Heart left ventricle (tissue), 16 donors: Measurements from ENCODE around the gene GATM. TPM values are rescaled to one million over a fixed set of nuclear protein-coding genes. Genes with fewer than 3 reads are reported as not detected.

Source experiments
- ATAC-seq, 4 donors: fragments of 200-7000 bp; cut with Tn5 transposase; one replicate each; pipeline ENCODE4 v1.9.1; 2020 to 2022; ENCODE audit warnings: moderate library complexity in 4 of 4, mild to moderate bottlenecking in 3 of 4, moderate number of reproducible peaks in 1 of 4
- DNase-seq, 5 donors: peaks; one replicate each; pipeline ENCODE4 v3.0.0-alpha.2; 2020
- H3K27ac ChIP-seq, 12 donors: fragments of 200-600 bp; sonication (generic) in 4 of 12; one replicate each; pipeline versions ENCODE4 v1.5.0 to v1.8.0; 2016 to 2022; ENCODE audit warnings: mild to moderate bottlenecking in 2 of 12
- H3K27me3 ChIP-seq, 9 donors: fragments of 200-600 bp; sonication (generic) in 2 of 9; one replicate each; pipeline versions ENCODE4 v1.5.1 to v1.8.0; 2016 to 2022; ENCODE audit warnings: mild to moderate bottlenecking in 3 of 9
- H3K36me3 ChIP-seq, 9 donors: fragments of 200-600 bp; sonication (generic) in 2 of 9; one replicate each; pipeline versions ENCODE4 v1.5.0 to v1.8.0; 2018 to 2022; ENCODE audit warnings: mild to moderate bottlenecking in 2 of 9
- H3K4me1 ChIP-seq, 12 donors: fragments of 200-600 bp; sonication (generic) in 4 of 12; one replicate each; pipeline versions ENCODE4 v1.5.0 to v1.8.0; 2016 to 2022; ENCODE audit warnings: mild to moderate bottlenecking in 3 of 12
- H3K4me3 ChIP-seq, 12 donors: fragments of 200-600 bp; sonication (generic) in 4 of 12; one replicate each; pipeline versions ENCODE4 v1.5.0 to v1.8.0; 2017 to 2022; ENCODE audit warnings: mild to moderate bottlenecking in 9 of 12, moderate library complexity in 4 of 12
- H3K9me3 ChIP-seq, 12 donors: fragments of 200-600 bp; sonication (generic) in 4 of 12; one replicate each; pipeline versions ENCODE4 v1.5.0 to v1.8.0; 2016 to 2022; ENCODE audit warnings: mild to moderate bottlenecking in 1 of 12
- POLR2A ChIP-seq, 2 donors: fragments of 450-650 bp; IDR thresholded peaks; one replicate each; pipeline ENCODE4 v1.6.1; 2017; ENCODE audit warnings: antibody characterized with exemption in 2 of 2, mild to moderate bottlenecking in 2 of 2, moderate library complexity in 2 of 2
- WGBS, 4 donors: extraction: QIAGEN DNeasy Blood & Tissue Kit in 2 of 4; methylation state at CpG; one replicate each; pipeline versions ENCODE4 v1.1.5 to v1.1.7; 2013 to 2018; 5-methylcytosine and 5-hydroxymethylcytosine counted together
- intact Hi-C, 10 donors: fragments of 100-400 bp; cut with DNase I; formaldehyde crosslinking; loops; one replicate each; pipeline versions ENCODE4 v1.11.1 to v1.14.2; 2022
- polyA plus RNA-seq, 2 donors: library from polyadenylated mRNA; stranded (reverse); fragments of 200-250 nt; gene quantifications; one replicate each; pipeline ENCODE4 v1.2.3, GENCODE V29; 2013
- total RNA-seq, 9 donors: library from RNA; depleted of rRNA in 2 of 9; stranded (reverse); fragments of >200 nt in 2 of 9; fragmentation: NEBNext Ultra II Directional in 3 of 9; extraction: Animal tissue kit (Norgen Biotek cat#: 25700) in 3 of 9; gene quantifications; one replicate each; pipeline versions ENCODE4 v1.1.0 to v1.2.4, GENCODE V29; 2016 to 2023
- TF ChIP-seq, protein P1 (sequence below), 12 donors: fragments of 200-600 bp; sonication (generic) in 4 of 12; IDR thresholded peaks; one replicate each; pipeline versions ENCODE4 v1.5.0 to v1.8.0; 2018 to 2022; ENCODE audit warnings: antibody characterized with exemption in 12 of 12, mild to moderate bottlenecking in 5 of 12
- donor health status: ischemic (EF 13 %, LVEDD 7.1; RV severe dilation, severe dysfunction).
- donor health status: healthy with polysubstance abuse.
- donor health status: DM: no; HTN: yes; CAD: no.
- donor health status: DM: no; HTN: no; CAD: no.
- donor health status: ischemic (EF 25% LVEDD 6.9; RV normal size, moderate dysfunction).
- donor health status: ischemic (EF 25% LVEDD 5.7; RV mildly dilated, moderate dysfunction).
- donor health status: healthy.
- donor health status: DM: yes; HTN: yes; CAD: no.
- donor health status: ischemic (EF 35%, LVEDD 5.7; RV mildly dilated, moderate dysfunction).
- donor health status: nonischemic (EF 11% LVEDD 7.7; RV severe dilation, severe dysfunction).
- donor health status: DM: yes; HTN: yes; CAD: no.
- donor health status: PGD.
- donor health status: ischemic (EF 29% LVEDD 5.4; RV normal size, mild dysfunction).
- donor health status: nonischemic (EF 23%, LVEDD 6.1; RV moderate dilation, normal function).

The GATM gene
- total and polyA plus RNA-seq, 11 donors, result 8.3 to 121 (median 18.5) TPM

DNA sequence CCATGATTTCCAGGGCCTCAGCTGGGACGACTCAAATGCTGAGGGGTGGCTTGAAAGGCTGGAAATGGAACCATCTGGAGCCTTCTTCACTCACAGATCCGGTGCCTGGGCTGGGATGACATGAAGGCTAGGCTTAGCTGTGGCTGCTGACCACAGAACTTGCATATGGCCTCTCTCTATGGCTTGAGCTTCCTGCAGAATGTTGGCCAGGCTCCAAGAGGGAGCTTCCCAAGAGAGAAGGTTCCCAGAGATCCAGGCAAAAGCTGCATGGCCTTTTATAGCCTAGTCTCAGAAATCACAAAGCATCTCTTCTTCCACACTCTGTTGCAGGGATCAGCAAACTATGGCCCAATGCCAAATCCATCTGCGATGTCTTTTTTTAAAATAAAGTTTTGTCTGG lies 44.8 kb downstream of the GATM start:
- H3K9me3 ChIP-seq, result no peaks in the 10 kb centered on the region
- peak overlapping the region in 7 of 12 donors; percentile 38 to 81 (median 56) for H3K27ac ChIP-seq
- intact Hi-C loops, result loop anchor here in 1 of 10 donors (5.0 kb wide), 1 partner anchor 44 kb away; the partner anchor contains the start of gene GATM
- H3K27me3 ChIP-seq, result no peaks in the 10 kb centered on the region
- no peaks in the 10 kb centered on the region for H3K36me3 ChIP-seq
- H3K4me3 ChIP-seq, result no peak overlapping the region
- peaks cover 0 to 26% (median 12%) of the 10 kb centered on the region in 12 donors for H3K4me1 ChIP-seq
- ATAC-seq, result peak; percentile 82 to 92 (median 88)
- peak; percentile 77 to 90 (median 84) for DNase-seq
- TF ChIP-seq POLR2A (IDR thresholded peaks at IDR 0.05), result no peak
- TF ChIP-seq, protein P1, sequence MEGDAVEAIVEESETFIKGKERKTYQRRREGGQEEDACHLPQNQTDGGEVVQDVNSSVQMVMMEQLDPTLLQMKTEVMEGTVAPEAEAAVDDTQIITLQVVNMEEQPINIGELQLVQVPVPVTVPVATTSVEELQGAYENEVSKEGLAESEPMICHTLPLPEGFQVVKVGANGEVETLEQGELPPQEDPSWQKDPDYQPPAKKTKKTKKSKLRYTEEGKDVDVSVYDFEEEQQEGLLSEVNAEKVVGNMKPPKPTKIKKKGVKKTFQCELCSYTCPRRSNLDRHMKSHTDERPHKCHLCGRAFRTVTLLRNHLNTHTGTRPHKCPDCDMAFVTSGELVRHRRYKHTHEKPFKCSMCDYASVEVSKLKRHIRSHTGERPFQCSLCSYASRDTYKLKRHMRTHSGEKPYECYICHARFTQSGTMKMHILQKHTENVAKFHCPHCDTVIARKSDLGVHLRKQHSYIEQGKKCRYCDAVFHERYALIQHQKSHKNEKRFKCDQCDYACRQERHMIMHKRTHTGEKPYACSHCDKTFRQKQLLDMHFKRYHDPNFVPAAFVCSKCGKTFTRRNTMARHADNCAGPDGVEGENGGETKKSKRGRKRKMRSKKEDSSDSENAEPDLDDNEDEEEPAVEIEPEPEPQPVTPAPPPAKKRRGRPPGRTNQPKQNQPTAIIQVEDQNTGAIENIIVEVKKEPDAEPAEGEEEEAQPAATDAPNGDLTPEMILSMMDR (IDR thresholded peaks at IDR 0.05), result no peak
- 41 to 50% (median 44%) methylated on average over 3 of the region's 3 CpGs for WGBS, 4 donors

DNA sequence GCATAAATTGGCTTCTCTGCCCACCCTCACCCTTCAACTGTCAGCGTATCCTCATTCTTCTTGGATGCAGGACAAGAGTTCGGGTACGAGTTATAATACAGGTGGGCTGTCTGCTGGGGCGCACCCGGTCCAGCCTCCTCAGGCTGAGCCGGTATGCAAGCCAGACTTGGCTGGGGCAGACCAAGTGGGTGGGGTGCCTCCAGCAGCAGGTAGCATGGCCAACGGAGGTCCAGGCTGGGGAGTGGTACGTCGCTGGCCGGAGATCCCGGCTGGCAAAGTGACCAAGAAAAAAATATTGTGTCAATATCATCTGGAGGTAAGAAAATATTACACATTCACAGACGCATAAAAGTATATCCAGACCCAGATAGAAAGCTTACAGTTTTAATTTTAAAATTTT lies 45.6 kb downstream of the GATM start:
- intact Hi-C loops, result loop anchor here in 1 of 10 donors (5.0 kb wide), 1 partner anchor 45 kb away; the partner anchor contains the start of gene GATM
- H3K27ac ChIP-seq, result peak overlapping the region in 10 of 12 donors; percentile 1 to 81 (median 52)
- WGBS, 4 donors, result 81 to 89% (median 87%) methylated on average over 12 of the region's 12 CpGs
- no peak for TF ChIP-seq POLR2A (IDR thresholded peaks at IDR 0.05)
- TF ChIP-seq, protein P1 (IDR thresholded peaks at IDR 0.05), result no peak
- H3K4me3 ChIP-seq, result peak overlapping the region in 1 of 12 donors; percentile 15
- DNase-seq, result no peak
- ATAC-seq, result no peak
- H3K27me3 ChIP-seq, result no peaks in the 10 kb centered on the region
- H3K36me3 ChIP-seq, result no peaks in the 10 kb centered on the region
- H3K9me3 ChIP-seq, result no peaks in the 10 kb centered on the region
- peaks cover 0 to 26% (median 12%) of the 10 kb centered on the region in 12 donors for H3K4me1 ChIP-seq

DNA sequence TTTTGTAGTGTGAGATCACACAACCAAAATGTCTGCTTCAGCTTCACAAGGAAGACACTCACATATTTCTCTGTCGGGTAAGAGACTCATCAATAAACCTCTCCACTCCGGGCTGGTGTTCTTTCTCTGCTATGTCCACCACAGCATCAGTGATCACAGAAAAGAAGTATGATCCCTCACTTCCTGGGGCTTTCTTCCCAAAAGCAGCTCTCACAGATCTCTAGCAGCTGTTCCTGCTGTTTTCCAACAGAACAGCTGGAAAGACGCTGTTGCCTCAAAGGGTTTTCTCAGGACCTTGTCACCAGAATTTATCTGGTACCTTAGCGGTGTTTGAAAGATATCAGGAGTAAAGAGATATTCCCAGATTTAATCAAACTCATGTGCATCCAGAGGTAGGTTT lies 46.4 kb downstream of the GATM start:
- peak overlapping the region in 10 of 12 donors; percentile 1 to 81 (median 52) for H3K27ac ChIP-seq
- intact Hi-C loops, result loop anchor here in 1 of 10 donors (5.0 kb wide), 1 partner anchor 45 kb away; the partner anchor contains the start of gene GATM

DNA sequence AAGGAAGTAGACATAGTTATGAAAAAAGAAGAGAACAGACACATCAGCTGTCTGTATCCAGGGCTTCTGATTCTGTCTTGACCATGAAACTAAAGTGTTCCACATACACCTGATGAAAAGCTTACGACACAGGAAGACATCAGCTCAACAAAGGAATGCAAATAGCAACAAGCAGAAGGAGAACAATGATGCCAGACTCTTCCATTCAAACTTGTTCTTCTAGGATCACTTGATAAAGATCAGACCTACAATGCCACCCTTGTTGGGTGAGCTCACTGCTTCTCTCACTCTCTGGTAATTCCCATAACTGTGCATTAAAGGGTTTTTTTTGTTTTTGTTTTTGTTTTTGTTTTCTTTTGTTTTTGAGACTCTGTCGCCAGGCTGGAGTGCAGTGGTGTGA lies 49.7 kb downstream of the GATM start:
- no peak for TF ChIP-seq POLR2A (IDR thresholded peaks at IDR 0.05)
- TF ChIP-seq, protein P1 (IDR thresholded peaks at IDR 0.05), result no peak
- WGBS, 4 donors, result 45 to 84% (median 77%) methylated on average over 2 of the region's 2 CpGs
- peaks cover 0 to 17% (median 7%) of the 10 kb centered on the region in 12 donors for H3K4me1 ChIP-seq
- no peak overlapping the region for H3K4me3 ChIP-seq
- DNase-seq, result no peak
- no peaks in the 10 kb centered on the region for H3K9me3 ChIP-seq
- intact Hi-C loops, result no loop called here
- no peak for ATAC-seq
- H3K27me3 ChIP-seq, result peaks cover 0 to 14% (median 0%) of the 10 kb centered on the region in 9 donors
- no peak overlapping the region for H3K27ac ChIP-seq
- H3K36me3 ChIP-seq, result no peaks in the 10 kb centered on the region

More for the DNA sequence above, 46.4 kb downstream of the GATM start:
- H3K4me1 ChIP-seq, result peaks cover 0 to 26% (median 12%) of the 10 kb centered on the region in 12 donors
- DNase-seq (peak in 1 of 5 donors; percentile 28), ATAC-seq (peak in 2 of 4 donors; percentile 57 to 70)
- H3K27me3 ChIP-seq, result peaks cover 0 to 2% (median 0%) of the 10 kb centered on the region in 9 donors
- TF ChIP-seq POLR2A (IDR thresholded peaks at IDR 0.05), result no peak
- TF ChIP-seq, protein P1 (IDR thresholded peaks at IDR 0.05), result no peak
- peak overlapping the region in 4 of 12 donors; percentile 12 to 23 (median 18) for H3K4me3 ChIP-seq
- H3K36me3 ChIP-seq, result no peaks in the 10 kb centered on the region
- H3K9me3 ChIP-seq, result no peaks in the 10 kb centered on the region
- WGBS, 4 donors, result 41 to 70% (median 60%) methylated on average over 4 of the region's 4 CpGs
